SK-N-SH (cell line): ENCODE data around the gene ETHE1. TPM values are rescaled to one million over a fixed set of nuclear protein-coding genes. Genes with fewer than 3 reads are reported as not detected.
"Not testable (repeated sequence)": the region's sequence is repeated elsewhere in the genome, so short reads cannot be mapped to it uniquely, and the experiment has no call there.

Experiments
- CTCF ChIA-PET: fragments of 300-600, 350-600 bp; formaldehyde crosslinking; extraction: SDS; loops from one replicate; lab custom pipeline; 2021; lab: Yijun Ruan, JAX
- POLR2A ChIA-PET: fragments of 350-600 bp; sonication (Branson Sonifier 250); formaldehyde crosslinking; extraction: SDS; loops from one replicate; lab custom pipeline; 2020; ENCODE audit warnings: antibody characterized with exemption, inconsistent platforms; lab: Yijun Ruan, JAX
- DNase-seq: peaks from one replicate; pipeline ENCODE4 v3.0.0; 2012
- H2AFZ ChIP-seq: fragments of 200-600 bp; sonication (generic); 2 replicates; pipeline ENCODE4 v1.8.1; 2016; ENCODE audit warnings: antibody characterized with exemption, mild to moderate bottlenecking, low read depth
- H3F3A ChIP-seq: fragments of 200-600 bp; sonication (generic); replicated peaks from 2 replicates; pipeline ENCODE3; 2016; ENCODE audit warnings: antibody characterized with exemption, mild to moderate bottlenecking; ENCODE audit not compliant: insufficient read depth
- H3K27ac ChIP-seq, 2 experiments: fragments of 200-500 bp in 1 of 2; fragments of 200-600 bp in 1 of 2; sonication (Bioruptor generic) in 1 of 2; sonication (generic), shearing (Covaris generic) in 1 of 2; 2 replicates each; pipeline versions ENCODE4 v1.5.1 to v1.6.1; 2014 to 2016; ENCODE audit warnings: low read depth in 2 of 2, inconsistent platforms in 1 of 2, low read length in 1 of 2, mild to moderate bottlenecking in 1 of 2, mixed read lengths in 1 of 2
- H3K27me3 ChIP-seq: fragments of 200-600 bp; sonication (generic), shearing (Covaris generic); 2 replicates; pipeline ENCODE4 v1.6.1; 2016; ENCODE audit warnings: mixed run types; ENCODE audit not compliant: insufficient read depth
- H3K36me3 ChIP-seq, 2 experiments: fragments of 200-500 bp in 1 of 2; fragments of 200-600 bp in 1 of 2; sonication (Bioruptor generic) in 1 of 2; sonication (generic) in 1 of 2; replicated peaks in 1 of 2; 2 replicates each; pipeline versions ENCODE3 to v1.5.1; 2014 to 2016; ENCODE audit warnings: low read length in 1 of 2, mild to moderate bottlenecking in 1 of 2; ENCODE audit not compliant: insufficient read depth in 2 of 2, control insufficient read depth in 1 of 2
- H3K4me1 ChIP-seq, 2 experiments: fragments of 200-500 bp in 1 of 2; fragments of 200-600 bp in 1 of 2; sonication (Bioruptor generic) in 1 of 2; sonication (generic), shearing (Covaris generic) in 1 of 2; 2 replicates each; pipeline versions ENCODE4 v1.5.1 to v1.6.1; 2014 to 2016; ENCODE audit warnings: low read depth in 1 of 2, low read length in 1 of 2, mixed run types in 1 of 2; ENCODE audit not compliant: insufficient read depth in 2 of 2, control insufficient read depth in 1 of 2
- H3K4me2 ChIP-seq: fragments of 200-600 bp; sonication (generic), shearing (Covaris generic); 2 replicates; pipeline ENCODE4 v1.6.1; 2017; ENCODE audit warnings: mixed run types
- H3K4me3 ChIP-seq, 2 experiments: fragments of 200-500 bp in 1 of 2; fragments of 200-600 bp in 1 of 2; sonication (Bioruptor generic) in 1 of 2; sonication (generic), shearing (Covaris generic) in 1 of 2; 2 replicates each; pipeline versions ENCODE4 v1.5.1 to v1.8.1; 2014 to 2016; ENCODE audit warnings: low read depth in 2 of 2, inconsistent platforms in 1 of 2, low read length in 1 of 2, mild to moderate bottlenecking in 1 of 2, mixed read lengths in 1 of 2, moderate library complexity in 1 of 2
- H3K79me2 ChIP-seq: fragments of 200-600 bp; sonication (generic); 2 replicates; pipeline ENCODE4 v1.8.1; 2017; ENCODE audit warnings: mild to moderate bottlenecking; ENCODE audit not compliant: insufficient read depth
- H3K9ac ChIP-seq: fragments of 200-600 bp; sonication (generic); 2 replicates; pipeline ENCODE4 v1.6.1; 2017; ENCODE audit warnings: mixed run types
- H3K9me2 ChIP-seq: fragments of 200-600 bp; sonication (generic); 2 replicates; pipeline ENCODE4 v1.6.1; 2017; ENCODE audit warnings: mixed run types
- H3K9me3 ChIP-seq: fragments of 200-600 bp; sonication (generic); 2 replicates; pipeline ENCODE4 v1.6.1; 2017; ENCODE audit warnings: mixed run types, mild to moderate bottlenecking, moderate library complexity
- H4K20me1 ChIP-seq: fragments of 200-600 bp; sonication (generic); 2 replicates; pipeline ENCODE4 v1.6.1; 2017; ENCODE audit warnings: mild to moderate bottlenecking, mixed run types; ENCODE audit not compliant: insufficient read depth
- CHD2 ChIP-seq: fragments of 150-350 bp; IDR thresholded peaks from 2 replicates; pipeline ENCODE4 v1.6.1; 2018; ENCODE audit warnings: low read length; ENCODE audit not compliant: partially characterized antibody
- EP300 ChIP-seq, 2 experiments: IDR thresholded peaks; 2 replicates each; pipeline versions ENCODE4 v1.4.0 to v1.6.1; 2012; ENCODE audit warnings: borderline replicate concordance in 1 of 2, low read depth in 1 of 2, low read length in 1 of 2
- IRF3 ChIP-seq: fragments of 150-350 bp; IDR thresholded peaks from 2 replicates; pipeline ENCODE4 v1.6.1; 2016; ENCODE audit warnings: mild to moderate bottlenecking, low read depth, low read length
- MEF2A ChIP-seq: IDR thresholded peaks from 2 replicates; pipeline ENCODE4 v1.4.0; 2012; ENCODE audit warnings: low read depth, borderline replicate concordance
- NRF1 ChIP-seq: IDR thresholded peaks from 2 replicates; pipeline ENCODE4 v1.6.1; 2012; ENCODE audit warnings: low read depth, mild to moderate bottlenecking, low read length
- PBX3 ChIP-seq: IDR thresholded peaks from 2 replicates; pipeline ENCODE4; 2012
- POLR2AphosphoS5 ChIP-seq: IDR thresholded peaks from 2 replicates; pipeline ENCODE4 v1.6.1; 2012; ENCODE audit warnings: low read depth, low read length
- RAD21 ChIP-seq: IDR thresholded peaks from 2 replicates; pipeline ENCODE4 v1.6.1; 2012; ENCODE audit warnings: mild to moderate bottlenecking, low read length
- RCOR1 ChIP-seq: fragments of 150-350 bp; IDR thresholded peaks from 2 replicates; pipeline ENCODE4 v1.6.1; 2017; ENCODE audit warnings: antibody characterized with exemption, low read length
- REST ChIP-seq: IDR thresholded peaks from 2 replicates; pipeline ENCODE4 v1.6.1; 2012; ENCODE audit warnings: mild to moderate bottlenecking, low read depth, low read length, moderate library complexity
- RFX5 ChIP-seq: IDR thresholded peaks from 2 replicates; pipeline ENCODE4 v1.6.1; 2012; ENCODE audit warnings: mild to moderate bottlenecking, improper control_type of control experiment, low read length
- RXRA ChIP-seq: IDR thresholded peaks from 2 replicates; pipeline ENCODE4 v1.4.0; 2012; ENCODE audit warnings: low read depth, mild to moderate bottlenecking, borderline replicate concordance
- YY1 ChIP-seq: IDR thresholded peaks from 2 replicates; pipeline ENCODE4 v1.4.0; 2012; ENCODE audit warnings: low read depth, mild to moderate bottlenecking
- ZBTB33 ChIP-seq: IDR thresholded peaks from 2 replicates; pipeline ENCODE4 v1.4.0; 2012; ENCODE audit warnings: low read depth, borderline replicate concordance
- WGBS: methylation state at CpG from one replicate; pipeline ENCODE4 v1.1.6; 2017; ENCODE audit warnings: low lambda C conversion rate; 5-methylcytosine and 5-hydroxymethylcytosine counted together
- polyA plus RNA-seq, 3 experiments: library from polyadenylated mRNA; depleted of rRNA; stranded (reverse); fragments of >200 nt; gene quantifications; 2 replicates each; pipeline ENCODE4 v1.2.3, GENCODE V29; 2012

ETHE1 gene
- polyA plus RNA-seq, 1 of the 3 experiments (the other 2 are of a cell fraction), result 86.2 TPM

- TF ChIP-seq EP300 (IDR thresholded peaks at IDR 0.05; ENCODE audit: borderline replicate concordance in 1 of 2, low read depth in 1 of 2, low read length in 1 of 2) (no peak), YY1 (no peak), REST (no peak), ZBTB33 (no peak)
Measured at GRCh38 chr19:43548706-43549105, 21.7 kb upstream of the ETHE1 start (continued).

GRCh38 chr19:43547926-43548325 is 20.9 kb upstream of the ETHE1 start:
- H3K9me2 ChIP-seq, H2AFZ ChIP-seq, H3K9me3 ChIP-seq, H3K9ac ChIP-seq, H3K27ac ChIP-seq, H4K20me1 ChIP-seq, POLR2A ChIA-PET, DNase-seq, H3K4me1 ChIP-seq, H3K4me3 ChIP-seq, H3K27me3 ChIP-seq, H3K79me2 ChIP-seq, H3F3A ChIP-seq, H3K4me2 ChIP-seq: not testable (repeated sequence)
- CTCF ChIA-PET, result interaction anchor here (0.6 kb wide), 1 partner anchor 109 kb away, joined by 3 read pairs; no protein-coding TSS in a partner anchor
- H3K36me3 ChIP-seq, result peaks cover 12 to 40% of the 10 kb centered on the region in 2 experiments
- no CpG with 5 or more reads among the region's 24 CpGs for WGBS

- H3K79me2 ChIP-seq, result no peaks in the 10 kb centered on the region
- H3K4me3 ChIP-seq, result no peak overlapping the region
- H3K36me3 ChIP-seq, result peaks cover 14 to 34% of the 10 kb centered on the region in 2 experiments
- no peak overlapping the region for H3K9ac ChIP-seq
- no peak overlapping the region for H2AFZ ChIP-seq
- no peaks in the 10 kb centered on the region for H3K9me3 ChIP-seq
- no peaks in the 10 kb centered on the region for H3K9me2 ChIP-seq
- peaks cover 6% of the 10 kb centered on the region for H3F3A ChIP-seq
- no peaks in the 10 kb centered on the region for H3K4me1 ChIP-seq
- DNase-seq, result no peak
- TF ChIP-seq RFX5 (no peak), IRF3 (no peak), RCOR1 (no peak), RAD21 (no peak), RXRA (no peak), CHD2 (no peak), MEF2A (no peak), NRF1 (no peak), PBX3 (no peak), POLR2AphosphoS5 (no peak)
- WGBS, result 80% methylated on average over 1 of the region's 3 CpGs
- ChIA-PET CTCF (interaction anchor here (1.2 kb wide), 1 partner anchor 9 kb away, joined by 10 read pairs; no protein-coding TSS in a partner anchor), POLR2A (interaction anchor here (1.2 kb wide), 1 partner anchor 33 kb away, joined by 3 read pairs; no protein-coding TSS in a partner anchor)
- H4K20me1 ChIP-seq, result no peaks in the 10 kb centered on the region
- H3K27ac ChIP-seq, result no peak overlapping the region
- no peak overlapping the region for H3K4me2 ChIP-seq
- H3K27me3 ChIP-seq, result no peaks in the 10 kb centered on the region
Measured at GRCh38 chr19:43546581-43546980, 19.6 kb upstream of the ETHE1 start.
